Body of pancreas (tissue), 4 donors: ENCODE data around the gene HOXB3.

Experiments used
- CTCF ChIP-seq, 7 experiments: fragments of 450-650 bp in 4 of 7; fragments of 200-600 bp in 3 of 7; sonication (generic) in 3 of 7; IDR thresholded peaks; one replicate each; pipeline ENCODE4 v1.5.1; 2016 to 2019; ENCODE audit warnings: antibody characterized with exemption in 7 of 7
- POLR2A ChIP-seq, 3 donors: fragments of 450-650 bp; IDR thresholded peaks; one replicate each; pipeline ENCODE4 v1.6.1; 2016; ENCODE audit warnings: antibody characterized with exemption in 3 of 3, mild to moderate bottlenecking in 2 of 3

DNA sequence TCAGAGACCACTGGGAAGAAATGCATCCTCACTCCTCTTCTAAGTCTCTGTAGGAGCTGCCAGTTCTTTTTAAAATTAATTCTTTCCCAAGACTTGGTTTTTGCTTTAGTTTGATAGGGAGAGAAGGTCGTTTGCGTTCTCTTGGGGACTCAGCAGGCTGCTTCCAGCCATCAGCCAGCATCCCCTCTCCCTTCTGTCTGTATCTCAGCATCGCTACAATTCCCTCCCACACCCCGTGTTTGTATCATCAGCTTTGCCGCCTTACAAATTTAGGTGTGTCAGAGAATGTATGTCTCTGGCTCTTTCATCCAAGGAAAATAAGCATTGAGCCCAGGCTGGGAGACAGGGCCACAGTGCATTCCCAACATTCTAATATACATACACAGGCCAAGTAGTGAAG lies 9.3 kb upstream of the HOXB3 start:
- no peak for TF ChIP-seq CTCF (IDR thresholded peaks at IDR 0.05)
- TF ChIP-seq POLR2A (IDR thresholded peaks at IDR 0.05), result no peak
